22Rv1 (cell line): ENCODE results near the gene DBN1.
A peak's percentile ranks its signal among the peaks of the same experiment; 100 is the strongest.

Source experiments
- H3K27ac ChIP-seq: fragments of 450-650 bp; 2 replicates; pipeline ENCODE4 v1.5.1; 2017
- ZFX ChIP-seq: fragments of 450-650 bp; IDR thresholded peaks from 2 replicates; pipeline ENCODE4 v1.6.1; 2017; ENCODE audit warnings: antibody characterized with exemption, borderline replicate concordance
- TF ChIP-seq, protein P1 (sequence below): fragments of 450-650 bp; IDR thresholded peaks from 2 replicates; pipeline ENCODE4 v1.5.1; 2017; ENCODE audit warnings: mild to moderate bottlenecking

Gene DBN1

DNA sequence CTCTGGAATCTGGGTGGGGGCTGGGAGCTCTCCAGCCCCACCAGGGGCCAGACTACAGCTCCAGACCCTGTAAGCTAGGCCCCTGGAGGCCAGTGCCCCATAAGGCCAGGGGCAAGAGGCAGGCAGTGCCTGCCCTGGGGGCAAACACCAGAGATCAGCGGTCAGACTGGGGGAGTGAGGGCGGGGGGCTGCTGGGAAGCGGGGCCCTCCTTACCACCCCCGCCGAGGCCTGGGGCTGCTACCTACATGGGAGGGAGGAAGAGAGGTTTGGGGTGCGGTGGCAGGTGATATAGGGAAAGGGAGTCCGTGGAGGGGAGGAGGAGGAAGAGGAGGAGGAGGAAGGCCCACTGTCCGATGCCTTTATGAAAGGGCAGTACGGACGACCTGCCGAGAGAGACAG is 14.1 kb downstream of the DBN1 start:
- H3K27ac ChIP-seq: no peak overlapping the region
- TF ChIP-seq ZFX: no peak
- TF ChIP-seq, protein P1, sequence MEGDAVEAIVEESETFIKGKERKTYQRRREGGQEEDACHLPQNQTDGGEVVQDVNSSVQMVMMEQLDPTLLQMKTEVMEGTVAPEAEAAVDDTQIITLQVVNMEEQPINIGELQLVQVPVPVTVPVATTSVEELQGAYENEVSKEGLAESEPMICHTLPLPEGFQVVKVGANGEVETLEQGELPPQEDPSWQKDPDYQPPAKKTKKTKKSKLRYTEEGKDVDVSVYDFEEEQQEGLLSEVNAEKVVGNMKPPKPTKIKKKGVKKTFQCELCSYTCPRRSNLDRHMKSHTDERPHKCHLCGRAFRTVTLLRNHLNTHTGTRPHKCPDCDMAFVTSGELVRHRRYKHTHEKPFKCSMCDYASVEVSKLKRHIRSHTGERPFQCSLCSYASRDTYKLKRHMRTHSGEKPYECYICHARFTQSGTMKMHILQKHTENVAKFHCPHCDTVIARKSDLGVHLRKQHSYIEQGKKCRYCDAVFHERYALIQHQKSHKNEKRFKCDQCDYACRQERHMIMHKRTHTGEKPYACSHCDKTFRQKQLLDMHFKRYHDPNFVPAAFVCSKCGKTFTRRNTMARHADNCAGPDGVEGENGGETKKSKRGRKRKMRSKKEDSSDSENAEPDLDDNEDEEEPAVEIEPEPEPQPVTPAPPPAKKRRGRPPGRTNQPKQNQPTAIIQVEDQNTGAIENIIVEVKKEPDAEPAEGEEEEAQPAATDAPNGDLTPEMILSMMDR: no peak

GRCh38 chr5:177458912-177459350 is 14.5 kb downstream of the DBN1 start:
- H3K27ac ChIP-seq: no peak overlapping the region
- no peak for TF ChIP-seq ZFX
- TF ChIP-seq, protein P1: no peak

- no peak overlapping the region for H3K27ac ChIP-seq
- TF ChIP-seq, protein P1: no peak
- no peak for TF ChIP-seq ZFX
Observed at GRCh38 chr5:177457852-177458681, 15.4 kb downstream of the DBN1 start.

DNA sequence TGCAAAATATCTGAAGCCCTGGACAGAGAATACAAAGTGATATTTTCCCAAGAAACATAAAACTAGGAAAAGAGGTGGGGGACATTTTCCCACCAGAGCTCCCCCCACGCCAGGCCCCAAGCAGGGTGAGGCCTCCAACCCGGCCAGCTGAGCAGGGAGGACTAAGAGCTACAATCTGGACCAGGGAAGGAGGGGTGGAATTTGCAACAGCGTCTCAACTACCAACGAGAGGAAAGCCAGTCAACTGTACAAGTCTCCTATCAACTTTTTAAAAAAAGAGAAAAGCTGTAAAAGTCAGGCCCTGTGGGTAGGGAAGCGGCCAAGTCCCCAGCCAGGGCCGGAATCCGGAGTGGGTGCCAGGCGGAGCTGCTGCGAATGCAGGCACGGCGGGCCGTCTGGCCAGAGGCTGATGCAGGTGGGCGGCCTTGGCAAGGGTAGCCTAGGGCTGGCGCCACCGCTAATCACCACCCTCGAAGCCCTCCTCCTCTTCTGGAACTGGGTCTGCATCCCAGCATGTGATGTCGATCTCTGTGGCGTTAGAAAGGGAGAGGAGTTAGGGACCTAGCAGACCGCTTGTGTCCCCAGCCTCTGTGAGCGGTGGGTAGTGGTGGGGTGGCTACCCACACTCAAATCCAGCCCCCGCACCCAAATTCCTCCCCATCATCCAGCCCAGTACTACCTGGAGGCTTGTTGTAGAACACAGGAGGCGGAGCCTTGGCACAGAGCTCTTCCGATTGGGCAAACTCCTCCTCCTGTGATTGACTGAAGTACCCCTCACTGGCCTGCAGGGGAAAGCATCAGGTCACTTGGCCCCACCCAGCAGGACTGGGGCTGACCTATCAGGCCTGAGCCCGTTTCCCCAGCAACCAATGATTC is 16.2 kb downstream of the DBN1 start:
- peak overlapping the region; percentile 96 for H3K27ac ChIP-seq
- no peak for TF ChIP-seq ZFX
- TF ChIP-seq, protein P1: peak; percentile 52

DNA sequence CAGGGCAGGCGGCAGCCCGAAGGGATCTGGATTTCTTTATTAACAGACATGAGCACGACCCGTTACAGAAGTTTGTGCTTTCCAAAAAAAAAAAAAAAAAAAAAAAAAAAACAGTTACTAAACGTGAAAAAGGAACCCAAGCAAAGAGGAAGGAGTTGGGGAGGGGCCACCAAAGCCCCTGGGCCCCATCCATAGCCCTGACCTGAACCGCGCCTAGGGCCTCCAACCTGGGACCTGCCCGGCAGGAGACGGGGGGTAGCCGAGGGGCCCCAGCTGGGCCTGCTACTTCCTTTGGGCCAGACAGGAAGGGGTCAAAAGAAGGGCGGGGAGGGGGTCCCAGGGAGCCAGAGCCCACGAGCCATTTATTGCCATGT is 16.9 kb downstream of the DBN1 start:
- TF ChIP-seq ZFX: no peak
- TF ChIP-seq, protein P1: peak; percentile 58; the same call in 1 of the 2 replicates
- H3K27ac ChIP-seq: peak overlapping the region; percentile 96

DNA sequence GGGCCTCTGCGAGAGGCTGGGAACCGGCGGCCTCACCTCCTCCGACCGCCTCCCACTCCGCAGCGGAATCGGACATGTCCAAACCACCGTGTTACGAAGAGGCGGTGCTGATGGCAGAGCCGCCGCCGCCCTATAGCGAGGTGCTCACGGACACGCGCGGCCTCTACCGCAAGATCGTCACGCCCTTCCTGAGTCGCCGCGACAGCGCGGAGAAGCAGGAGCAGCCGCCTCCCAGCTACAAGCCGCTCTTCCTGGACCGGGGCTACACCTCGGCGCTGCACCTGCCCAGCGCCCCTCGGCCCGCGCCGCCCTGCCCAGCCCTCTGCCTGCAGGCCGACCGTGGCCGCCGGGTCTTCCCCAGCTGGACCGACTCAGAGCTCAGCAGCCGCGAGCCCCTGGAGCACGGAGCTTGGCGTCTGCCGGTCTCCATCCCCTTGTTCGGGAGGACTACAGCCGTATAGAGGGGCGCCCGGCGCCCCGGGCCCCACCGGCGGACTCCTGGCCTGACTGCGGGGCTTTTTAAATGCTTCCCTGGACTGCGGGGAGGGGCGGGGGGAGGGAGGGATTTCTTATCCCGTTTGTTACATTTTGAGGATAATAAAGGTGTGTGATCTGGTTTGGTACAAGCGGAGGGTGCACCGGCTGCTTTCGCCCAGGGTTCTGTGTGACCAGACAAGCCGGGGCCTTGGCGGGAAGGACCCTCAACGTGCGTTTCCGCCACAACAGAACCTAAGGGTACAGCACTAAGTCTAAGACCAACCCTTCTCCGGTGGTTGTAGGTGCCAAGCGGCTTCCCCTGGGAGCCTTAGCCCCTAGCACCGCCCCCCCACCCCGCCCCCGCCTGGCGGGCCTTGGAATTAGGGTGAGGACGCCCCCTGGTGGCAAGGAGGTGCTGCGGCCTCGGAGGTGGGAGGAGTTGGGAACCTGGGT is 17.5 kb downstream of the DBN1 start:
- no peak for TF ChIP-seq ZFX
- TF ChIP-seq, protein P1: peak; percentile 92
- H3K27ac ChIP-seq: peak overlapping the region; percentile 96
